Coronary artery (tissue), 2 donors: ENCODE results near the gene HMSD.
A peak's percentile ranks its signal among the peaks of the same experiment; 100 is the strongest.

ENCODE experiments used
- DNase-seq: peaks from one replicate; pipeline ENCODE4 v3.0.0-alpha.2; 2017; ENCODE audit warnings: low spot score
- H3K27ac ChIP-seq, 2 donors: fragments of 200-600 bp; sonication (generic); one replicate each; pipeline ENCODE4 v1.5.1; 2016 to 2019
- H3K4me3 ChIP-seq: fragments of 200-600 bp; sonication (generic); 2 replicates; pipeline ENCODE4 v1.5.1; 2016; ENCODE audit warnings: mild to moderate bottlenecking, moderate library complexity
- TF ChIP-seq, protein P1 (sequence below): fragments of 200-600 bp; sonication (generic); IDR thresholded peaks from one replicate; pipeline ENCODE4 v1.5.1; 2019; ENCODE audit warnings: antibody characterized with exemption

The HMSD gene

DNA sequence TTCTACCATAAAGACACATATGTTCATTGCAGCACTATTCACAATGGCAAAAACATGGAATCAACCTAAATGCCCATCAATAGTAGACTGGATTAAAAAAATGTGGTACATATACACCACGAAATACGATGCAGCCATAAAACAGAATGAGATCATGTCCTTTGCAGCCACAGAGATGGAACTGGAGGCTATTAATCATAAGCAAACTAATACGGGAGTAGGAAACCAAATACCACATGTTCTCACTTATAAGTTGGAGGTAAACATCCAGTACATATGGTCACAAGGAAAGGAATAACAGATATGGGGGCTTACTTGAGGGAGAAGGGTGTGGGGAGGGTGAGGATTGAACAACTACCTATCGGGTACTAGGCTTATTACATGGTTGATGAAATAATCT is 7.7 kb downstream of the HMSD start:
- DNase-seq = no peak
- no peak overlapping the region for H3K4me3 ChIP-seq
- no peak overlapping the region for H3K27ac ChIP-seq
- TF ChIP-seq, protein P1, sequence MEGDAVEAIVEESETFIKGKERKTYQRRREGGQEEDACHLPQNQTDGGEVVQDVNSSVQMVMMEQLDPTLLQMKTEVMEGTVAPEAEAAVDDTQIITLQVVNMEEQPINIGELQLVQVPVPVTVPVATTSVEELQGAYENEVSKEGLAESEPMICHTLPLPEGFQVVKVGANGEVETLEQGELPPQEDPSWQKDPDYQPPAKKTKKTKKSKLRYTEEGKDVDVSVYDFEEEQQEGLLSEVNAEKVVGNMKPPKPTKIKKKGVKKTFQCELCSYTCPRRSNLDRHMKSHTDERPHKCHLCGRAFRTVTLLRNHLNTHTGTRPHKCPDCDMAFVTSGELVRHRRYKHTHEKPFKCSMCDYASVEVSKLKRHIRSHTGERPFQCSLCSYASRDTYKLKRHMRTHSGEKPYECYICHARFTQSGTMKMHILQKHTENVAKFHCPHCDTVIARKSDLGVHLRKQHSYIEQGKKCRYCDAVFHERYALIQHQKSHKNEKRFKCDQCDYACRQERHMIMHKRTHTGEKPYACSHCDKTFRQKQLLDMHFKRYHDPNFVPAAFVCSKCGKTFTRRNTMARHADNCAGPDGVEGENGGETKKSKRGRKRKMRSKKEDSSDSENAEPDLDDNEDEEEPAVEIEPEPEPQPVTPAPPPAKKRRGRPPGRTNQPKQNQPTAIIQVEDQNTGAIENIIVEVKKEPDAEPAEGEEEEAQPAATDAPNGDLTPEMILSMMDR = no peak

DNA sequence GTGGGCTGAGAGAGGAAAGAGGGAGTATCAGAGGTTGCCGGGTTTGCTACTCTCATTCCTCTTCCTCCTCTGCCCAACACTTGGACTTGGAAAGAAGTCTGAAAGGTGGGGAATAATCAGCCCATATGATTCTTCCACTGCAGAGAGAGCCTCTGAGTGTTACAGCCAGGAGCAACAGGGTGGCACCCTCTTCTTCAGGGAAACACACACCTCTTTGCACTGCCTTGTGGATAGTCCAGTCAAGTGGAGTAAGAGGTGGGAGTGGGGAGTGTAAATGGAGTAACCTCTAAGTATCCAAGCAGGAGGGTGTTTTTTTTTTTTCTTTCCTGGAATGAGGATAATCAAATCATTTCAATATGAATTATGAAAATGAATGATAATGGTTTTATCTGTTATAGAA is 11.8 kb downstream of the HMSD start:
- no peak for DNase-seq
- TF ChIP-seq, protein P1 = no peak
- Histone ChIP-seq H3K4me3 (no peak overlapping the region), H3K27ac (no peak overlapping the region)

DNA sequence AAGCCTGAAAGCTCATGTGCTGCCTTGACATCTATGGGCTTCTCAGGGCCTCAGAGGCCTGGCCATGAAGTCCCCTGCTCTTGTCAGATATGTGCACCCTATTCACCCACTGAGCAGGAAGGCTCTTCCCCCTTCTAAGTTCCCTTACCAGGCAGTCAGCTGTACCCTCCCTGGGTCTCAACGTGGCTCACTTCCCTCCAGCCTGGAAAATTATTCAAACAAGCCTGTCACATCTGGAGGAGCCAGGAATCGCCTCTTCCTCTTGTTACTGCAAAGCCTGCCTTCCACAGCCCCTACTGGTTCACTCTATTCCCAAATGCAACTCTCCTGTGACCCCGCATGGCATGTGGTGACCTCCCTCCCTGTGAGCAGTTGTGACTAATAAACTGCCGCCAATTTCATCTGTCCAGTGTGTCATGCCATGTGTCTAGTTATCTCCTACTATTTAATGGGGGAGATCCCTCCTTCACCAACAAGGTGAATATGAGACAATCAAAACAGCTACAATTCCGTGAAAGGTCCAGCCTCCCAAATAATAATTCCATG is 12.4 kb downstream of the HMSD start:
- TF ChIP-seq, protein P1 = no peak
- DNase-seq = no peak
- H3K27ac ChIP-seq = no peak overlapping the region

DNA sequence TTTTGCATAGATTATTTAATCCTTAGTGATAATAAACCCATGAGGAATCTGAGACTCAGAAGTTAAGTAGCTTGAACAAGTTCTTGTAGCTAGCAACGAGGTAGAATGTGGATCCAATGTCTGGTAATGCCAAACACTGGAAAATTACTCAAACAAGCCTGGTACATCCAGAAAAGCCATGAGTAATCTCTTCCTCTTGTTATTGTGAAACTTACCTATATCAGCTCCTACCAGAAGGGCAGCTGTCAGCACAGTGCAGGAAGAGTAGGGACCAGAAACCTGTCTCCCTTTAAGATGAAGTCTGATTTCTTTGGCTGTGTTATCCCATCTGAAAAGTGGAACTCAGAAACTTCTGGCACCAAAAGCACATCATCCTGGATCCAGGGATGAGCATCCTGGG is 13.0 kb downstream of the HMSD start:
- TF ChIP-seq, protein P1 = no peak
- H3K4me3 ChIP-seq = no peak overlapping the region
- no peak for DNase-seq
- no peak overlapping the region for H3K27ac ChIP-seq

More for the DNA sequence above, 12.4 kb downstream of the HMSD start:
- H3K4me3 ChIP-seq = no peak overlapping the region

DNA sequence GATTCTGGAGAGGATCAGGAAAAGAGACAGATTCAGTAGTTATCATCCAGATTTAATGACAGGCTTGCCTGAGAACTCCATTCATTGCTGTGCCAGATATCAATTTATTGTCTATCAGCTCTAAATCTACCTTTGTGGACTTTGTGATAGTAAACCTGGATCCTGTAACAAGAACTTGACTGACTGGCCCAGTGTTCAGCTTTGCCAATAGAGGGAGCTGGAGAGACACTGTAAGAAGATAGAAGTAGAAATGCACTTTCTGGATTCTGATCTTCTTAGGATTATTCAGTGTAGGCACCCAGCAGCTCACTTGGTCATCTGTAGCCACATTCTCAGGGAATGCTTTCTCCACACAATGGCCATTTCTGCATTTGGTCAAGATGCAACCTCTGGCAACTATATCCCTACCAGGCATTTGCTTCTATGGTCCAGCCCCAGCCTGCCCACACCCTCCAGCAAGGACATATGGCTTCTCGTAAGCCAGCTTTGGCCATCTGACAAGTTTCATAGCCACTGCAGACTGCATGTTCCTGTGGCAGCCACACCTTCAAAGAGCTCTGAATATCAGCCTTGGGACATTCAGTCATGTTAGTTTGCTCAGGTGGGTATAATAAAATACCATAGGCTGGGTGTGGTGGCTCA is 14.6 kb downstream of the HMSD start:
- TF ChIP-seq, protein P1 = peak; percentile 77
- DNase-seq = no peak
- H3K4me3 ChIP-seq = no peak overlapping the region
- no peak overlapping the region for H3K27ac ChIP-seq

DNA sequence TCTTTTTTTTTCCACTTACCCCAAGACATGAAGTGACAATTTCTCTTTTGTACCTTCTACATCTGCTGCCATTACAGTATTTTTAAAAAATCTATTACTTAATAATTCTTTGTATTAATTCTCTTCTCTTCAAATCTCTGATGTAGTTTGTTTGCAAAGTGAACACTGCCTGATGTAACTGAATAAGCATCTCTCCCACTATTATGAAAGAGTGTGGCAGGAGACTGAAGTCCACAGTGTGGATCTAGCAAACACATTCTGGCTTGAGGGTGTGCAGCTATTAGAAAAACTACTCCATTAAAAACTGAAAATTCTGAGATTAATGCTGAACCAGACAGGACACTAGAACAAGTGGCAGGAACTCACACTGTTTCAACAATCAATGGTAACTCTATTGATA is 15.8 kb downstream of the HMSD start:
- no peak for DNase-seq

More for the DNA sequence above, 15.8 kb downstream of the HMSD start:
- Histone ChIP-seq H3K4me3 (no peak overlapping the region), H3K27ac (no peak overlapping the region)
- TF ChIP-seq, protein P1 = no peak
